ENCODE measurements around the gene PDIA2. TPM values are rescaled to one million over a fixed set of nuclear protein-coding genes. Genes with fewer than 3 reads are reported as not detected.
"Not testable (repeated sequence)": the region's sequence is repeated elsewhere in the genome, so short reads cannot be mapped to it uniquely, and the experiment has no call there.

PDIA2 gene
- total RNA-seq, 2 experiments from 2014 or later = 0.31 TPM; not detected in 1

GRCh38 chr16:255183-255582, 27.8 kb upstream of the PDIA2 start:
- DNase-seq (no peak), ATAC-seq (ENCODE audit: low read depth) (no peak)
- Mint-ChIP-seq H3K36me3 (peaks cover 3% of the 10 kb centered on the region), H3K9me3 (no peaks in the 10 kb centered on the region), H3K27me3 (no peaks in the 10 kb centered on the region), H3K4me3 (no peak overlapping the region), H3K27ac (no peak overlapping the region), H3K4me1 (peaks cover 25% of the 10 kb centered on the region)
- POLR2A ChIA-PET = no interaction called here

GRCh38 chr16:258091-258490, 24.9 kb upstream of the PDIA2 start:
- ATAC-seq (ENCODE audit: low read depth); H3K4me3 Mint-ChIP-seq; H3K27ac Mint-ChIP-seq; H3K9me3 Mint-ChIP-seq; H3K27me3 Mint-ChIP-seq; POLR2A ChIA-PET; H3K36me3 Mint-ChIP-seq; DNase-seq: not testable (repeated sequence)
- peaks cover 11% of the 10 kb centered on the region for H3K4me1 Mint-ChIP-seq

DNA sequence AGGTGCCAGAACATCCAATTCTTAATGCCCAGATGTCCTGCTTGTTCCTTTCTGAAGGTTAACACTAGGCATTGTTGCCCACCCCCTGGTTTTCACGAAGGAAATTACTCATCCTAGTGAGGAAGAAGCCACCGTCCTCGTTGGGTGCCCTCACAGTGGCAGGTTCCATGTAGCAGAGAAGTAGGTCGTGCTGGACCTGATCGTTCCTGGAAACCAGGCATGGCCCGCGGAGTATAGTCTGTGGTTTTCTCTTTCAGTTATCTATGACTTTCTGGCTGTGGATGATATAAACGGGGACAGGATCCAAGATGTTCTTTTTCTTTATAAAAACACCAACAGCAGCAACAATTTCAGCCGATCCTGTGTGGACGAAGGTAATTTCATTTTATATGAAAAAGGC, 23.7 kb upstream of the PDIA2 start:
- ATAC-seq (ENCODE audit: low read depth) (no peak), DNase-seq (no peak)
- Mint-ChIP-seq H3K36me3 (peaks cover 3% of the 10 kb centered on the region), H3K9me3 (no peaks in the 10 kb centered on the region), H3K27me3 (no peaks in the 10 kb centered on the region), H3K27ac (no peak overlapping the region), H3K4me1 (peaks cover 4% of the 10 kb centered on the region), H3K4me3 (no peak overlapping the region)
- POLR2A ChIA-PET = no interaction called here

GRCh38 chr16:259814-260253, 23.1 kb upstream of the PDIA2 start:
- Mint-ChIP-seq H3K9me3 (no peaks in the 10 kb centered on the region), H3K4me3 (no peak overlapping the region), H3K27me3 (no peaks in the 10 kb centered on the region), H3K36me3 (peaks cover 3% of the 10 kb centered on the region), H3K27ac (no peak overlapping the region), H3K4me1 (peaks cover 3% of the 10 kb centered on the region)
- POLR2A ChIA-PET = no interaction called here
- ATAC-seq (ENCODE audit: low read depth) (no peak), DNase-seq (no peak)

- Mint-ChIP-seq H3K27ac (no peak overlapping the region), H3K27me3 (no peaks in the 10 kb centered on the region), H3K36me3 (peaks cover 3% of the 10 kb centered on the region), H3K4me3 (no peak overlapping the region), H3K4me1 (peaks cover 3% of the 10 kb centered on the region), H3K9me3 (no peaks in the 10 kb centered on the region)
- POLR2A ChIA-PET = no interaction called here
- no peak for ATAC-seq (ENCODE audit: low read depth)
- DNase-seq = no peak
These were observed 22.6 kb upstream of the PDIA2 start for GRCh38 chr16:260326-260725.

DNA sequence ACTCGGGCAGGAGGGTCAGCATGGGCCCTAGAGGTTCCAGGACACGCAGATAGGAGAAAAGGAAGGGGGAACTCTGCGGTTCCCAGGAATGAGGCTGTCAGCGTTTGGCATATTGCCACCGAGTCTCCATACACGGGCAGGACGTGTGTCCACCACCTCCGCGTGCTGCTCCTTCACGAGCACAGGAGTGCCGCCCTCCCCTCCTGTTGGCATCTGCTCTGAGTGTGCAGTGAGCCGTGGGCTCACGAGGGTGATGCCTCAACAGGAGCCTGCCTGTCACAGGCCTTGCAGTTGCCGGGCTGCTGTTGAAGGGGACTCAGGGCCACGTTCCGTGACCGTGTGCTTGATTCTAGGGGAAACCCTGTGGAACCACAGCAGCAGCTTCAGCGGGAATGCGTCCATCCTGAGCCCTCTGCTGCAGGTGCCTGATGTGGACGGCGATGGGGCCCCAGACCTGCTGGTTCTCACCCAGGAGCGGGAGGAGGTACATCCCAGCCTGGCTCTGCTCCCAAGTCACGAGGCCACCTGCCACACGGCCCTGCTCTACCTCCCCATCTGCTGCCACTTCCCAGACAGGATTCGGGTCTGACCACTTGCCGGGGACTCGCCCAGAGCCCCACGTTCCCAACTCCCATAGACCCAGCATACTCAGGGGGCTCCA, 21.8 kb upstream of the PDIA2 start:
- no peak overlapping the region for H3K27ac Mint-ChIP-seq
- no peak overlapping the region for H3K4me3 Mint-ChIP-seq
- no peaks in the 10 kb centered on the region for H3K4me1 Mint-ChIP-seq
- POLR2A ChIA-PET = no interaction called here
- DNase-seq = no peak
- H3K27me3 Mint-ChIP-seq = no peaks in the 10 kb centered on the region
- no peaks in the 10 kb centered on the region for H3K36me3 Mint-ChIP-seq
- H3K9me3 Mint-ChIP-seq = no peaks in the 10 kb centered on the region
- ATAC-seq (ENCODE audit: low read depth) = no peak

- Mint-ChIP-seq H3K4me3 (no peak overlapping the region), H3K27ac (peak overlapping the region; percentile 22)
- DNase-seq = no peak
These were observed 20.7 kb upstream of the PDIA2 start for GRCh38 chr16:262121-262745.

GRCh38 chr16:263182-263774, 19.7 kb upstream of the PDIA2 start:
- no peak overlapping the region for H3K27ac Mint-ChIP-seq
- no peak overlapping the region for H3K4me3 Mint-ChIP-seq
- ATAC-seq (ENCODE audit: low read depth) (no peak), DNase-seq (no peak)
- peaks cover 2% of the 10 kb centered on the region for H3K4me1 Mint-ChIP-seq
- no peaks in the 10 kb centered on the region for H3K27me3 Mint-ChIP-seq
- H3K36me3 Mint-ChIP-seq = no peaks in the 10 kb centered on the region
- POLR2A ChIA-PET = no interaction called here
- H3K9me3 Mint-ChIP-seq = peaks cover 2% of the 10 kb centered on the region

More at GRCh38 chr16:262121-262745, 20.7 kb upstream of the PDIA2 start:
- Mint-ChIP-seq H3K27me3 (no peaks in the 10 kb centered on the region), H3K9me3 (no peaks in the 10 kb centered on the region), H3K4me1 (peaks cover under 1% of the 10 kb centered on the region), H3K36me3 (no peaks in the 10 kb centered on the region)
- POLR2A ChIA-PET = no interaction called here
- no peak for ATAC-seq (ENCODE audit: low read depth)

DNA sequence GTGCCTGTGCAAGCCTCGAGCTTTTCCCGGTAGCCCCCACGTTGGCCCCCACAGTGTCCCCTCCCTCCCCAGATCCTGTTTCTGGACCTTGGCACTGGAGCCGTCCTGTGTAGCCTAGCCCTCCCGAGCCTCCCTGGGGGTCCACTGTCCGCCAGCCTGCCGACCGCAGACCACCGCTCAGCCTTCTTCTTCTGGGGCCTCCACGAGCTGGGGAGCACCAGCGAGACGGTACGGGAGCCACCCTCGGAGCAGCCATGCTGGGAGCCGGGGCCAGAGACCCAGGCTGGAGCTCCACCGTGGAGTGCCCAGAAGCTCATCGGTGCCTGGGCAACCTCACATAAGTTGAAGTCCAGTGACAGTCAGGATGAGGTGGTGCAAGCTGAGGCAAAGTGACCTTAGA, 19.0 kb upstream of the PDIA2 start:
- no peak for ATAC-seq (ENCODE audit: low read depth)
- Mint-ChIP-seq H3K27ac (no peak overlapping the region), H3K4me1 (peaks cover 2% of the 10 kb centered on the region), H3K27me3 (no peaks in the 10 kb centered on the region), H3K36me3 (no peaks in the 10 kb centered on the region), H3K9me3 (peaks cover 2% of the 10 kb centered on the region), H3K4me3 (no peak overlapping the region)
- POLR2A ChIA-PET = no interaction called here
- no peak for DNase-seq

GRCh38 chr16:264440-264951, 18.5 kb upstream of the PDIA2 start:
- POLR2A ChIA-PET = no interaction called here
- Mint-ChIP-seq H3K27ac (no peak overlapping the region), H3K9me3 (peaks cover 2% of the 10 kb centered on the region), H3K36me3 (no peaks in the 10 kb centered on the region), H3K4me3 (no peak overlapping the region), H3K27me3 (no peaks in the 10 kb centered on the region), H3K4me1 (peaks cover 2% of the 10 kb centered on the region)
- DNase-seq = no peak
- ATAC-seq (ENCODE audit: low read depth) = no peak

GRCh38 chr16:265002-265529, 17.9 kb upstream of the PDIA2 start:
- Mint-ChIP-seq H3K36me3 (no peaks in the 10 kb centered on the region), H3K4me3 (no peak overlapping the region), H3K4me1 (peaks cover 2% of the 10 kb centered on the region), H3K9me3 (peaks cover 2% of the 10 kb centered on the region), H3K27me3 (no peaks in the 10 kb centered on the region), H3K27ac (no peak overlapping the region)
- ATAC-seq (ENCODE audit: low read depth) (no peak), DNase-seq (no peak)
- POLR2A ChIA-PET = no interaction called here

GRCh38 chr16:265711-266110, 17.3 kb upstream of the PDIA2 start:
- no peak for DNase-seq
- Mint-ChIP-seq H3K36me3 (no peaks in the 10 kb centered on the region), H3K4me3 (no peak overlapping the region), H3K4me1 (peaks cover 2% of the 10 kb centered on the region), H3K9me3 (peaks cover 2% of the 10 kb centered on the region), H3K27me3 (no peaks in the 10 kb centered on the region), H3K27ac (no peak overlapping the region)
- ATAC-seq (ENCODE audit: low read depth) = no peak
- POLR2A ChIA-PET = no interaction called here

DNA sequence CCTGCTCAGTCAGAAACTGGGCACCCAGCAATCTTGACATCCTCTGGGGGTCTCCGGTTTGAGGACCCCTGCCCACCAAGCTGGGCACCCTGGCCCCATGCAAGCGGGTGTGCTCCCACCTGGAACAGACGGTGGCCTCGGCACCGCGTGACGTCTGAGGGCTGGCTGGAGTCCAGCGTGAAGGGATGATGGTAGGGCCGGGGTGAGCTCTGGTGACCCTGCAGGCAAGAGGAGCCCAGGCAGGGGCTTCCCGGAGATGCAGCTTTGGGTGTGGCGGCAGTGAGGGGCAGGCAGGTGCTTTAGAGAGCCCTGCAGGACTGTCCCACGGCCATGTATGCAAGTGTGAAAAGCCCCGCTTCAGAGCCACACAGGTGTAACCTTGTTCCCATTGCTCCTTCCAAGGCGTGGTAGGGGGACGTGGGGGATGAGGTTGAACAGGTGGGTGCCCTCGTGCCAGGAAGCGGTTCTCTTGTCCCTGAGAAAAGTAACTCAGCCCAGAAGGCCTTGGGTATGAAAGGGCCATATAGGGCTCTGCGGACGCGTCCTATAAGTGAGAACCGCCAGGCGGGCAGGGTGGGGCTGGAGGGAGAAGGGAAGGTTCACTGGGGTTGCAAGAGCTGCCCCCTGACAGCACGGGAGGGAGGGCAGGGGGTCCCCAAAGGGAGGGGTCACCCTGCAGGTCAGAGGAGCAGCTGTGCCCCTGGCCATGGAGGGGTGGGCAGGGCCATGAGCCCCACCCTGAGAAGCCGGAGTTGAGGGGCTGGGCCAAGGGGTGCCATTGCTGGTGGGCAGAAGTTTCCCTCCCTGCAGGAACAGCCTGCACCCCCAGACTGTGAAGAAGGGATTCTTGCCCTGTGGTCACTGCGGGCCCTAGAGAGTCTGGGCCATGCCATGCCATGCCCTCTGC, 16.5 kb upstream of the PDIA2 start:
- H3K36me3 Mint-ChIP-seq = no peaks in the 10 kb centered on the region
- no peak for ATAC-seq (ENCODE audit: low read depth)
- peaks cover 2% of the 10 kb centered on the region for H3K9me3 Mint-ChIP-seq
- no peak overlapping the region for H3K27ac Mint-ChIP-seq
- no peaks in the 10 kb centered on the region for H3K27me3 Mint-ChIP-seq
- POLR2A ChIA-PET = no interaction called here
- no peak overlapping the region for H3K4me3 Mint-ChIP-seq
- DNase-seq = no peak
- H3K4me1 Mint-ChIP-seq = peaks cover 2% of the 10 kb centered on the region

Measured in activated naive CD8-positive, alpha-beta T cell treated with anti-CD3 and anti-CD28 coated beads, Interleukin-2, amount 10 ng/mL, durations not matched to agents 7 days and 5 days (primary cell).